T-helper 1 cell (primary cell): Measurements from ENCODE around the gene CACNA2D1.
"Not testable (repeated sequence)": the region's sequence is repeated elsewhere in the genome, so short reads cannot be mapped to it uniquely, and the experiment has no call there.

ENCODE experiments used
- DNase-seq, 5 donors: peaks; one replicate each; pipeline ENCODE4 v3.0.0-alpha.2; 2012 to 2020

The CACNA2D1 gene

GRCh38 chr7:82158327-82158726 is 285.2 kb downstream of the CACNA2D1 start:
- DNase-seq, result no peak

- DNase-seq, result no peak
Measured at GRCh38 chr7:82156893-82157292, 286.7 kb downstream of the CACNA2D1 start.

- no peak for DNase-seq
Measured at GRCh38 chr7:82156168-82156567, 287.4 kb downstream of the CACNA2D1 start.

- no peak for DNase-seq
Measured at GRCh38 chr7:82154728-82155127, 288.8 kb downstream of the CACNA2D1 start.

- no peak for DNase-seq
Measured at GRCh38 chr7:82153776-82154175, 289.8 kb downstream of the CACNA2D1 start.

- no peak for DNase-seq
Measured at GRCh38 chr7:82152858-82153257, 290.7 kb downstream of the CACNA2D1 start.

GRCh38 chr7:82146491-82146890 is 297.1 kb downstream of the CACNA2D1 start:
- DNase-seq, result no peak

- no peak for DNase-seq
Measured at GRCh38 chr7:82142263-82142864, 301.2 kb downstream of the CACNA2D1 start.

GRCh38 chr7:82141427-82141826 is 302.1 kb downstream of the CACNA2D1 start:
- no peak for DNase-seq

- not testable (repeated sequence) for DNase-seq
Measured at GRCh38 chr7:82140608-82141007, 303.0 kb downstream of the CACNA2D1 start.

- no peak for DNase-seq
Measured at GRCh38 chr7:82131215-82131614, 312.4 kb downstream of the CACNA2D1 start.

- DNase-seq, result no peak
Measured at GRCh38 chr7:82129091-82129490, 314.5 kb downstream of the CACNA2D1 start.

- DNase-seq, result no peak
Measured at GRCh38 chr7:82128546-82128945, 315.0 kb downstream of the CACNA2D1 start.

- no peak for DNase-seq
Measured at GRCh38 chr7:82126576-82126975, 317.0 kb downstream of the CACNA2D1 start.

- no peak for DNase-seq
Measured at GRCh38 chr7:82124445-82124844, 319.1 kb downstream of the CACNA2D1 start.

GRCh38 chr7:82122275-82122674 is 321.3 kb downstream of the CACNA2D1 start:
- no peak for DNase-seq

GRCh38 chr7:82114237-82114636 is 329.3 kb downstream of the CACNA2D1 start:
- DNase-seq, result no peak

GRCh38 chr7:82110146-82110840 is 333.3 kb downstream of the CACNA2D1 start:
- DNase-seq, result no peak

GRCh38 chr7:82109288-82109687 is 334.3 kb downstream of the CACNA2D1 start:
- DNase-seq, result no peak

- no peak for DNase-seq
Measured at GRCh38 chr7:82106201-82106600, 337.4 kb downstream of the CACNA2D1 start.

- no peak for DNase-seq
Measured at GRCh38 chr7:82105463-82105862, 338.1 kb downstream of the CACNA2D1 start.

- DNase-seq, result no peak
Measured at GRCh38 chr7:82098414-82098813, 345.2 kb downstream of the CACNA2D1 start.

GRCh38 chr7:82091126-82091684 is 352.4 kb downstream of the CACNA2D1 start:
- DNase-seq, result no peak

GRCh38 chr7:82087099-82087498 is 356.5 kb downstream of the CACNA2D1 start:
- DNase-seq, result no peak
